Measurements from ENCODE around the gene FBXL3. TPM values are rescaled to one million over a fixed set of nuclear protein-coding genes. Genes with fewer than 3 reads are reported as not detected.

Gene FBXL3
- total and polyA plus RNA-seq, 2 of the 4 experiments (the other 2 are of a cell fraction), result 15.3 to 43.6 TPM

GRCh38 chr13:76973920-76974617 is 52.9 kb downstream of the FBXL3 start:
- Histone ChIP-seq H2BK20ac (ENCODE audit: low read depth, low read length) (no peak overlapping the region), H3K79me1 (ENCODE audit: low read depth in 1 of 2, low read length in 2 of 2) (no peaks in the 10 kb centered on the region), H3K4me3 (ENCODE audit: insufficient read depth, low read depth, low read length) (no peak overlapping the region), H3K36me3 (ENCODE audit: control insufficient read depth, insufficient read depth, low read length) (no peaks in the 10 kb centered on the region), H4K5ac (ENCODE audit: low read depth, low read length) (no peak overlapping the region), H3K23ac (ENCODE audit: low read depth, low read length) (no peak overlapping the region), H3K18ac (ENCODE audit: low read depth, low read length) (no peak overlapping the region), H4K91ac (ENCODE audit: insufficient read depth, low read depth, low read length) (no peak overlapping the region), H3K9me1 (ENCODE audit: insufficient read depth, low read length) (no peaks in the 10 kb centered on the region), H3K9me3 (ENCODE audit: control insufficient read depth, insufficient read depth, low read length) (no peaks in the 10 kb centered on the region), H2AFZ (replicated peaks; ENCODE audit: low read length, poor library complexity) (no peak overlapping the region), H4K8ac (ENCODE audit: low read depth in 2 of 2, low read length in 2 of 2) (no peak overlapping the region), H3K56ac (ENCODE audit: extremely low read depth, insufficient read depth, low read length) (no peak overlapping the region), H2AK9ac (replicated peaks; ENCODE audit: low read depth, low read length, poor library complexity) (no peak overlapping the region), H3K9ac (ENCODE audit: low read depth, low read length) (no peak overlapping the region), H3K4me1 (ENCODE audit: control insufficient read depth, insufficient read depth, low read length) (no peaks in the 10 kb centered on the region), H2BK5ac (ENCODE audit: low read depth, low read length, poor library complexity, severe bottlenecking) (no peak overlapping the region), H3K4ac (ENCODE audit: low read depth, low read length) (no peak overlapping the region), H3K27me3 (ENCODE audit: control insufficient read depth, insufficient read depth, low read length) (peaks cover 20% of the 10 kb centered on the region), H3K14ac (replicated peaks; ENCODE audit: low read depth, low read length) (no peak overlapping the region), H3K27ac (ENCODE audit: insufficient read depth, low read length) (no peak overlapping the region), H2AK5ac (ENCODE audit: low read depth, low read length) (no peak overlapping the region), H2BK120ac (ENCODE audit: low read depth, low read length) (no peak overlapping the region), H2BK15ac (ENCODE audit: low read depth, low read length) (no peak overlapping the region), H3K4me2 (ENCODE audit: low read depth, low read length) (no peak overlapping the region), H4K20me1 (ENCODE audit: insufficient read depth, low read length) (no peaks in the 10 kb centered on the region)
- DNase-seq (no peak), ATAC-seq (ENCODE audit: low read depth) (no peak)
- in situ Hi-C loops (cut with MboI; ENCODE audit: low sequenced_read_pairs) (no loop called here), intact Hi-C loops (cut with micrococcal nuclease) (no loop called here), dilution Hi-C loops (cut with HindIII; ENCODE audit: low sequenced_read_pairs, unreplicated experiment) (no loop called here)
- ChIA-PET POLR2A (ENCODE audit: unreplicated experiment) (no interaction called here), CTCF (no interaction called here)
- WGBS, 2 experiments (ENCODE audit: extremely low coverage in 2 of 2, insufficient read length in 1 of 2), result 60% methylated on average over 1 of the region's 6 CpGs; no CpG with 5 or more reads in 1 of the 2 experiments
- TF ChIP-seq RAD21 (IDR thresholded peaks at IDR 0.05; ENCODE audit: low read length) (no peak), FOS (IDR thresholded peaks at IDR 0.05; ENCODE audit: low read depth, low read length) (no peak), RFX5 (IDR thresholded peaks at IDR 0.05; ENCODE audit: low read depth, low read length) (no peak), CTCF (conservative IDR thresholded peaks at IDR 0.05; ENCODE audit: low read depth, low read length) (no peak), MAZ (IDR thresholded peaks at IDR 0.05; ENCODE audit: borderline replicate concordance, low read depth, low read length) (no peak), ELK1 (IDR thresholded peaks at IDR 0.05; ENCODE audit: borderline replicate concordance, low read depth, low read length) (no peak), POLR2A (IDR thresholded peaks at IDR 0.05; ENCODE audit: low read depth, low read length) (no peak), CEBPB (IDR thresholded peaks at IDR 0.05; ENCODE audit: low read depth, low read length) (no peak)
- no TSS peak for BruUV-seq (replicated peaks)
